Measurements from ENCODE around the gene COX19. TPM values are rescaled to one million over a fixed set of nuclear protein-coding genes. Genes with fewer than 3 reads are reported as not detected.

Gene COX19
- total RNA-seq, 1 experiment from 2014 or later = 12.3 TPM

DNA sequence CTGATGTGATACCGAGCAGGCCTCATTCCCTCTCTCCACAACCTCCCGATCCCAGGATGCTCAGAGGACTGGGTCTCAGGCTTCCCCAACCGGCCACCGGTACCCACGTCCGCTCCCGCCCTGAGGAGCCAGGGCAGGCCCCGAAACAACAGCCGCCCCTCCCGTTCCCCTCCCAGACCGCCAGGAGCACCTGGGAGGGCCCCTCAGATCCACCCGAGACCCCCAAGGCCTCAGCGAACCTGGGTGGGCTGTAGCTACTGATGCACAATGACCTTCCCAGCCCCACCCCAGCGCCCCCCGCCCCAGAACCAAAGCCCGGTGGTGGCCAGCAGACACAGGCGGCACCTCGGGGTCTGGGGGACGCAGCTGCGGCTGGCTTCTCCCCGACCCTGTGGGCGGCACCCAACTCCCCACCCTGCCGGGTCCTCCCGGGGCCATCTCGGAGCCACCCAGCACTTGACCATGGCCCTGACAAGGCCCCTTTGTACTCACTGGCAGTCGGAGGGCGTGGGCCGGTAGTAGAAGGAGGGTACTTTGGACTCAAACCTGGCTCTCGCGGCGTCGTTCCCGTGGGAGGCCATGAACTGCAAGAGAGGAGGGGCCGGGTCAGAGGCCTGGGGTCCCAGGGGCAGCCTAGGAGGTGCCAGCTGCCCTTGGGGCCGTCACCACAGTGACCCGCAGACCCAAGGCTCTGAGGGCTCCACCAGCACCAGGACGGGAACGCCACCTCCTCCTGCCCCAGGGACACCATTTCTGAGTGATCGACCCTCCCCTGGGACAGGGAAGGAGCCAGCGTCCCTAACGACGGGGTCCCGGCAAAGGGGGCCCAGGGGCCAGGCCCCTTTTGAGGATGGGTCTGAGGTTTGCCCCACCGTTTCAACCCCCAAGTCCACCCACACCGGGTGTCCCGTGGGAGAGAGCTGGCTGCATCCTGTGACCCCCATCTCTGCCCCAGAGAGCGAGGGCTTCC is 49.0 kb downstream of the COX19 start:
- no peaks in the 10 kb centered on the region for H3K79me2 ChIP-seq (ENCODE audit: insufficient read depth, low read length)

More for the DNA sequence above, 49.0 kb downstream of the COX19 start:
- H3K9me3 Mint-ChIP-seq = no peaks in the 10 kb centered on the region; a peak in 1 of 5 replicates
- no peak overlapping the region for H2BK120ac ChIP-seq (ENCODE audit: low read depth, low read length, poor library complexity, severe bottlenecking)
- no peak overlapping the region for H4K8ac ChIP-seq (replicated peaks; ENCODE audit: insufficient read length, low read depth, low read length)
- TF ChIP-seq, protein P1, sequence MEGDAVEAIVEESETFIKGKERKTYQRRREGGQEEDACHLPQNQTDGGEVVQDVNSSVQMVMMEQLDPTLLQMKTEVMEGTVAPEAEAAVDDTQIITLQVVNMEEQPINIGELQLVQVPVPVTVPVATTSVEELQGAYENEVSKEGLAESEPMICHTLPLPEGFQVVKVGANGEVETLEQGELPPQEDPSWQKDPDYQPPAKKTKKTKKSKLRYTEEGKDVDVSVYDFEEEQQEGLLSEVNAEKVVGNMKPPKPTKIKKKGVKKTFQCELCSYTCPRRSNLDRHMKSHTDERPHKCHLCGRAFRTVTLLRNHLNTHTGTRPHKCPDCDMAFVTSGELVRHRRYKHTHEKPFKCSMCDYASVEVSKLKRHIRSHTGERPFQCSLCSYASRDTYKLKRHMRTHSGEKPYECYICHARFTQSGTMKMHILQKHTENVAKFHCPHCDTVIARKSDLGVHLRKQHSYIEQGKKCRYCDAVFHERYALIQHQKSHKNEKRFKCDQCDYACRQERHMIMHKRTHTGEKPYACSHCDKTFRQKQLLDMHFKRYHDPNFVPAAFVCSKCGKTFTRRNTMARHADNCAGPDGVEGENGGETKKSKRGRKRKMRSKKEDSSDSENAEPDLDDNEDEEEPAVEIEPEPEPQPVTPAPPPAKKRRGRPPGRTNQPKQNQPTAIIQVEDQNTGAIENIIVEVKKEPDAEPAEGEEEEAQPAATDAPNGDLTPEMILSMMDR (conservative IDR thresholded peaks at IDR 0.05) = no peak
- H3K4me1 Mint-ChIP-seq = peaks cover 0 to 2% of the 10 kb centered on the region in 2 experiments; a peak in 3 of 4 replicates
- no CpG with 5 or more reads among the region's 47 CpGs for WGBS (ENCODE audit: extremely low coverage, insufficient read length, low lambda C conversion rate)
- no peaks in the 10 kb centered on the region for H3K23me2 ChIP-seq (ENCODE audit: insufficient read length, low read depth, low read length, poor library complexity, severe bottlenecking)
- H2AFZ ChIP-seq (ENCODE audit: low read length) = no peak overlapping the region
- H3T11ph ChIP-seq (ENCODE audit: low read length) = no peak overlapping the region
- no peak overlapping the region; a peak in 1 of 7 replicates for H3K27ac Mint-ChIP-seq
- H3K18ac ChIP-seq (ENCODE audit: insufficient read length, low read depth, low read length) = no peak overlapping the region
- no peak overlapping the region for H3K9ac ChIP-seq (ENCODE audit: extremely low read depth, insufficient read length, low read length)
- no peak overlapping the region for H3K56ac ChIP-seq (ENCODE audit: insufficient read length, low read depth, low read length)
- H3K4me2 ChIP-seq (ENCODE audit: insufficient read depth, insufficient read length, low read length) = no peak overlapping the region
- no peaks in the 10 kb centered on the region for H3K4me1 ChIP-seq (ENCODE audit: insufficient read depth, low read length)
- no peak overlapping the region for H2BK12ac ChIP-seq (ENCODE audit: insufficient read length, low read depth, low read length)
- no peak overlapping the region for H3K27ac ChIP-seq (ENCODE audit: insufficient read length, low read depth, low read length)
- H2BK15ac ChIP-seq (ENCODE audit: low read depth, low read length) = no peak overlapping the region
- no peak overlapping the region for H4K91ac ChIP-seq (ENCODE audit: insufficient read length, low read depth, low read length)
- no peak overlapping the region for H4K5ac ChIP-seq (ENCODE audit: insufficient read length, low read depth, low read length)
- H4K20me1 ChIP-seq (ENCODE audit: control insufficient read depth, insufficient read depth, insufficient read length) = no peaks in the 10 kb centered on the region
- H3K27me3 Mint-ChIP-seq (ENCODE audit: low read depth) = no peaks in the 10 kb centered on the region; the same call in 1 of the 2 replicates
- no peaks in the 10 kb centered on the region; a peak in 1 of 7 replicates for H3K36me3 Mint-ChIP-seq (ENCODE audit: insufficient read depth in 1 of 3, low read depth in 3 of 3)
- DNase-seq = no peak
- H3K9me3 ChIP-seq (ENCODE audit: control insufficient read depth, low read depth, low read length) = no peaks in the 10 kb centered on the region
- H3K27me3 ChIP-seq (ENCODE audit: insufficient read depth, low read length) = no peaks in the 10 kb centered on the region
- no peaks in the 10 kb centered on the region for H3K79me1 ChIP-seq (ENCODE audit: insufficient read depth, low read depth, low read length, poor library complexity, severe bottlenecking)
- no peak overlapping the region for H3K23ac ChIP-seq (ENCODE audit: insufficient read length, low read depth, low read length)
- no peak overlapping the region for H2BK20ac ChIP-seq (ENCODE audit: low read depth, low read length, poor library complexity, severe bottlenecking)
- H3K4me3 Mint-ChIP-seq = no peak overlapping the region
- no peak overlapping the region for H2AK5ac ChIP-seq (ENCODE audit: insufficient read length, low read length)
- no peak overlapping the region for H3K4ac ChIP-seq (ENCODE audit: low read depth, low read length)
- no peak overlapping the region for H3K14ac ChIP-seq (ENCODE audit: insufficient read depth, low read length)
- no peak overlapping the region for H2BK5ac ChIP-seq (ENCODE audit: insufficient read length, low read length)

Data from H9 (cell line).